ENCODE data around the gene SPA17.

The SPA17 gene

DNA sequence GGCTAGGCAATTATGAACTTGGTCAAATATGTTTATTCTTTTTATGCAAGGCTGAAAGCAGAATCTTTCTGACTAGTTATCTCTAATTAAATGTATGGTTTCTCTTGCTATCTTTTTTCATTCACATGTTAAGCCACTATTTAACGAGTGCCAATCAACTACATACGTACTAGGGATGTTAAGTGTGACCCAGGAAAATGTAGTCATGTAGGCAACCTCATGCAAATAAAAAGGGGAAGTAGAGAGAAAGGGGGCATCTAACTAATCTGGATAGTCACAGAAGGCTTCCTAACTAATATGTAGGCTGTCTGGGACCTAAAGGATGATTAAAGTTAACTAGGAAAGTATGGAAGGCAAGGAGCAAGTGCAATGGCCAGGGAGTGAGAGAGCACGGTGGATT is 27.6 kb upstream of the SPA17 start:
- ATAC-seq (replicated peaks) (peak; percentile 78 to 86), DNase-seq (no peak)
- Mint-ChIP-seq H3K36me3 (peaks cover 0 to 16% of the 10 kb centered on the region in 2 donors), H3K9me3 (no peaks in the 10 kb centered on the region), H3K27ac (no peak overlapping the region), H3K27me3 (no peaks in the 10 kb centered on the region), H3K4me3 (no peak overlapping the region), H3K4me1 (peaks cover 9 to 19% of the 10 kb centered on the region in 2 donors)

DNA sequence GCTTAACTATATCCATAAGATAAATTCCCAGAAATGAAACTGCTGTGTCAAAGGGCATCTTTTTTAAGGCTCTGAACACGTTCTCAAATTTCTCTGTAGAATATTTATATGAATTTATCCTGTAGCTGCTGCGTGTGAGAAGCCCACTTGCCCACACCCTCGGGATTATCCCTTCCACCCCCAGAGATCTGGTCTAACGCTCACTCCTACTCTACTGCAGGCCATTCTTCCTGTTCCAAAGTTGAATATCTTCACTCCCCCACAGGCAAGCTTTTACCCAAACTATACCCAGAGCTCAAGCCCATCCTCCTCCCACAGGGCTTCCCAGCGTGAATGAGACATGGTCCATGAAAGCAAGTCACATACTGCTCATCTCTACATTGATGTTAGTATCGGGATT is 25.1 kb upstream of the SPA17 start:
- peaks cover 9 to 19% of the 10 kb centered on the region in 2 donors for H3K4me1 Mint-ChIP-seq
- H3K27ac Mint-ChIP-seq: no peak overlapping the region
- no peaks in the 10 kb centered on the region for H3K9me3 Mint-ChIP-seq
- no peak overlapping the region for H3K4me3 Mint-ChIP-seq
- H3K27me3 Mint-ChIP-seq: no peaks in the 10 kb centered on the region
- no peak for DNase-seq
- no peak for ATAC-seq (replicated peaks)
- H3K36me3 Mint-ChIP-seq: peaks cover 2 to 18% of the 10 kb centered on the region in 2 donors

DNA sequence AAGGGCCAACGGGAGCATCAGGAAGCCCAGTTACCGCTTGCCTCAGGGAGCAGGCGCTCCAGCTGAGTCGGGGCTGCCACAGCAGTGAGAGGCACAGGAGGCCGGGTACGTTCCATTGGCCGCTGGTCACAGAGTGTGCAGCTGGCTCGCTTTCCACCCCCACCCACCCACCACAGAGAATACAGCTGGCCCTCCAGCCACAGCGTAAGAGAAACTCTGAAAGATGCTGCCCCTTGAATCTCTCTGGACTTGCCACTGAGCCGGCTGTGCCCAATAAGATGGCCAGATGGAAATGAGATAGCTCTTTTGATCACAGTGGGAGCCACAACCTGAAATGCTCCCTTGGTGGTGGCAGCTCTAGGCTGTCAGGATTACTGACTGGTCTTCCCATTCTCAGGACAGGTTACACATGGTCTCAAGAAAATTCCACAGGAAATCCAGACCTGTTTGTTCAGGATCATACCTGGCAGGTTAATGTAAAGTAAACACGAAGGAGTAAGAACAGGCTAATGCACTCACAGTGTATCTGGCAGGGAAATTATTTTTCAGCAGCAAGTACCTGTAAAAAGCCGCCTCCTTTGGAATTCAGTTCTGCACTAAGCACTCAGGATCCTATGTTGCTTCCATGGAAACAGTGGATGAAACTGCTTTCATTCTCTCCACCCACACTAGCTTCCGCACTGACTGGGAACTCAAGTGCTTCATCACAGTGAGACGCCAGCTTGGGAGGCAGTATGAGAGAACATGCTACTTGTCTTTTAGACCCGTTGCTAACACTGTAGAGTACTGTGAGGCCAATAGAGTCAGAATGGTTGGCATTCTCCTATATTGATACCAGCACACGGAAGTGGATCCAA is 16.7 kb upstream of the SPA17 start:
- H3K36me3 Mint-ChIP-seq: peaks cover 5 to 10% of the 10 kb centered on the region in 2 donors
- no peak for ATAC-seq (replicated peaks)
- no peak overlapping the region for H3K27ac Mint-ChIP-seq
- no peak overlapping the region for H3K4me3 Mint-ChIP-seq
- no peaks in the 10 kb centered on the region for H3K4me1 Mint-ChIP-seq
- DNase-seq: no peak
- no peaks in the 10 kb centered on the region for H3K27me3 Mint-ChIP-seq
- H3K9me3 Mint-ChIP-seq: no peaks in the 10 kb centered on the region

DNA sequence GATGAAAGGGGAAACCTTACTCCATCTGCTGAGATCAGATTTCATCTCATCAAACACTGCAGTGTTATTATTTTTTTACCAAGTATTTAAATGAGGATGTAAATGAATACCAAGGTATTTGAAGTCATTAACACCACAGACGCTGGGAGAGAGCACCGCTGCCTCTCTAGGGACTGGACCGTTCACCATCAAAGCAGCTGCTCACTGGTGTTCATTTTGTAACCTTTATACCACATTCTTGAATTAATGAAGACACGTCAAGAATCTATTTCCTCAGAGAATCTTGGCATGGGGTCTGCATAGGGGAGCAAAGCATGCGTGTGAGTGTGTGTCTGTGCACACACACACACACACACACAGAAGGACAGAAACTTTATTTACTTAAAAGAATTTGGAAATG is 15.8 kb upstream of the SPA17 start:
- no peaks in the 10 kb centered on the region for H3K4me1 Mint-ChIP-seq
- H3K27me3 Mint-ChIP-seq: no peaks in the 10 kb centered on the region
- H3K27ac Mint-ChIP-seq: no peak overlapping the region
- H3K4me3 Mint-ChIP-seq: no peak overlapping the region
- no peak for ATAC-seq (replicated peaks)
- no peak for DNase-seq
- H3K9me3 Mint-ChIP-seq: no peaks in the 10 kb centered on the region
- peaks cover 5 to 10% of the 10 kb centered on the region in 2 donors for H3K36me3 Mint-ChIP-seq

DNA sequence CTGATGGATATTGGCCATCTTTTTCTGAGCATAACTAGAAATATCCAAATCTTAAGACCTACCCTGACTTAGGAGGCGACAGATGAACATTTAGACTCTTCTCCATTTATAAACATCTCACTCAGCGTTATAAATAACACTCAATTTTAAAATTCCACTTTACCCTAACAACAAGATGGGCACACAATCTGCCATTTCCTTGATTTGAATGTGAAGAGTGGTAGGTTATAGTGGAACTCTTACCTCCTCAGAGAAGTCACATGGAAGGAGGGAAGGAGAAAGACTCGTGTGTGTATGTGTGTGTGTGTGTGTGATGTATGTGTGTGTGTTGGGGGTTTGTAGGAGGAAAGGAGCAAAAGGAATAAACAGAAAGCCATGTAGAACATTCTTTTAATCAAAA is 15.2 kb upstream of the SPA17 start:
- H3K9me3 Mint-ChIP-seq: no peaks in the 10 kb centered on the region
- no peaks in the 10 kb centered on the region for H3K4me1 Mint-ChIP-seq
- H3K27me3 Mint-ChIP-seq: no peaks in the 10 kb centered on the region
- H3K27ac Mint-ChIP-seq: no peak overlapping the region
- H3K4me3 Mint-ChIP-seq: no peak overlapping the region
- DNase-seq (no peak), ATAC-seq (replicated peaks) (no peak)
- peaks cover 3 to 5% of the 10 kb centered on the region in 2 donors for H3K36me3 Mint-ChIP-seq

DNA sequence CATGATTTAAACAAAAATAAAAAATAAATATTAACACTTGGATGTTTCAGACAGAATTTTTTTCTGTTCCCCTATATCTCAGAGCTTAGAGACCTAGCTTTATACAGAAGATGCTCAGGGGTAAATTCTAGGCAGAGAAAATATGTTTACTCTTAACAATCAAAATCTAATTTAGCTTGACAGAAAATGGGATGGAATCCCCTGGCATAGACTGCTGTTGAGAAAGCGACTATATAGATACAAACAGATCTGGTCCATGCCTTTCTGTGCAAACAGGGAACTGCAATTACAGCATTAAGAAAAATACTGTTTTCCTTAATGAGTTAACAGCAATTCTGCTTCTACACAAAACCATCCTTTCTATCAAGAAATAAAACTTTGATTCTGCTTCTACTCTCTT is 14.7 kb upstream of the SPA17 start:
- Mint-ChIP-seq H3K36me3 (peaks cover 3% of the 10 kb centered on the region in 2 donors), H3K4me1 (no peaks in the 10 kb centered on the region), H3K27me3 (no peaks in the 10 kb centered on the region), H3K9me3 (no peaks in the 10 kb centered on the region), H3K27ac (no peak overlapping the region), H3K4me3 (no peak overlapping the region)
- no peak for ATAC-seq (replicated peaks)
- DNase-seq: no peak

DNA sequence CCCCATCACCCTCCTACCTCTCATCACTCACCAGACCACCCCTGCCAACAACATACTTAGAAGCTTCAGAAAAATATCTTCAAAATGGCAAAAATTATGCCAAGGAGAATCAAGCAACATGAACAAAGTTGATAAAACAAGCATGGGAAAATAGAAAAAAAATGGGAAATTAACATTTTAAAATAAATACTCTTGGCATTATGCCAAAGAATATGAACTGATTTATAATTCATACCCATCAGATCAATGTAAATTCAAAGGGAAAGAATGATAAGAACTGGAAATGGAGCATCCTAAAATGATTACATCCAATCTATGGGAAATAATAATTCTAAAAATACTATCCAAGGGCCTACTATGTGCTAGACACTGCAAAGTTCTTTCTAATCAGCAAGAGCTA is 12.2 kb upstream of the SPA17 start:
- ATAC-seq (replicated peaks) (no peak), DNase-seq (no peak)
- Mint-ChIP-seq H3K9me3 (no peaks in the 10 kb centered on the region), H3K4me3 (no peak overlapping the region), H3K4me1 (no peaks in the 10 kb centered on the region), H3K27me3 (no peaks in the 10 kb centered on the region), H3K27ac (no peak overlapping the region), H3K36me3 (peaks cover 0 to 3% of the 10 kb centered on the region in 2 donors)

DNA sequence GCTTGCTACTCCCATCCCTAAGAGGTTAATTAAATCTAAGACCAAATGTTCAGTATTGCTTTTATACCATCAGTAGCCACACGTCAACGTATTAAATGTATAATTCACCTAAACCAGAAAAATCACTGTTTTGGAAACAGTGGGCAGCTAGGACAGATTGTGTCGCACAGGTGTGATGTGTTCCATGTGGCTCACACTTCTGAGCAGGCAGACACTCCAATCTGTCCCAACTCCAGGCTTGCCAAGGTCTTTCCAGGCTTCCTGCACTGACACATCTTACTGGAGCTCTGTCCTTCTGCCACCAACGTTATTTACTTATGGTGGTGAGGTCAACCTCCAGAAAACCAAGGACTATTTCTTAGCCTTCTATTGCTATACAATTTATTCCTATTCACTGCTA is 11.6 kb upstream of the SPA17 start:
- H3K27ac Mint-ChIP-seq: no peak overlapping the region
- H3K9me3 Mint-ChIP-seq: no peaks in the 10 kb centered on the region
- ATAC-seq (replicated peaks) (no peak), DNase-seq (no peak)
- H3K27me3 Mint-ChIP-seq: no peaks in the 10 kb centered on the region
- H3K4me1 Mint-ChIP-seq: no peaks in the 10 kb centered on the region
- no peak overlapping the region for H3K4me3 Mint-ChIP-seq
- H3K36me3 Mint-ChIP-seq: peaks cover 0 to 3% of the 10 kb centered on the region in 2 donors

DNA sequence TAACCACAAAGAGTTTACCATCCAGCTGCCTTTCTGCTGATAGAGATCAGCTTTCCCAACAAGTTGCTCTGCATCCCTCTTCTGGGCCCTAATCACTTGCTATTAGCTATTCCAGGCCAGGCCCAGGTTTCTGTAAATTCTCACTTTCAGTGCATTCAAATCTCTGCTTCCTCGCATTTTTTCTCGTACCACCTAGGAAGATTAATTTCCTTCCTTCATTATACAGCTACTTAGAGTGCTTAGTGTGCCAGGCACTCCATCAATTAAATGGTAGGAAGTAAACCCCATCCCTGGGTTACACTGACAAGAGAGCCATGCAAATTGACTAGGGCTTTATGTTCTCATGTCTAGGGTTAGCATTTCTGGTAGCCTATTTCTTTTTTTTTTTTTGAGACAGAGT is 9.8 kb upstream of the SPA17 start:
- DNase-seq (no peak), ATAC-seq (replicated peaks) (no peak)
- Mint-ChIP-seq H3K27me3 (no peaks in the 10 kb centered on the region), H3K4me3 (no peak overlapping the region), H3K27ac (no peak overlapping the region), H3K4me1 (no peaks in the 10 kb centered on the region), H3K36me3 (peaks cover 0 to 3% of the 10 kb centered on the region in 2 donors), H3K9me3 (no peaks in the 10 kb centered on the region)

DNA sequence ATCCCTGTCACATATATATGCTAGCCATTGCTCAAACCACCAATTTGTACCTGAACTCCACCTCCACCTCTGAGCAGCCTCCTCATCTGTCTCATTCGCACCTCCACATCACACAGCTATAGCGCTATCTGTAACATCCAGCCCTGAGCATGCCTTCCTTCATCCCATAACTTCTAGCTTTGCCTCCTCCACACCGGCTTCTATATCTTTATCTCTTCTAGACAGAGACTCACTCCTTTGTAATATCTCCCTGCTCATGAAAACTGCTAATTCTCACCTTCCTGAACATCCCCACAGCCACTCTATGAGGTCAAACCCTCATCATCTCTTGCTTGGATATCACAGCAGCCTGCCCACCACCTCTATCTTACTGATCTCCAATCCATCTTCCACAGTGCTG is 6.1 kb upstream of the SPA17 start:
- Mint-ChIP-seq H3K9me3 (no peaks in the 10 kb centered on the region), H3K36me3 (no peaks in the 10 kb centered on the region), H3K4me3 (no peak overlapping the region), H3K27ac (no peak overlapping the region), H3K27me3 (no peaks in the 10 kb centered on the region), H3K4me1 (peaks cover 7 to 10% of the 10 kb centered on the region in 2 donors)
- DNase-seq (no peak), ATAC-seq (replicated peaks) (no peak)

DNA sequence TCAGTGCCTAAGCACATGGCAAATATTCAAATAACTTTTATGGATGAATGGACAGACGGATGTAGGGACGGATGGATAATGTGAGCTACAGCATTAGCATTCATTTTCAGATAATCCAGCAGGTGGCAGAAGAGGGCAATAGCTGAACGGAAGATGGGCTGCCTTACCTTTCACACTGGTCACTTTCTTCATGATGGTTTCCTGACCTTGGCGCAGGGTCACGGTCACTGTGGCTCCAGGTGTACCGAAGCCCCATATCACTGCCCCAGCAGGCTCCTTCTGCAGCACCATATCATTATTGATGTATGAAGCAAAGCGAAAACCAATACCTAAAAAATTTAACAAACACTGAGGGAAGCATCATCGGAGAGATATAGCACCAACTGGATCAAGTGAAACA is 4.5 kb upstream of the SPA17 start:
- H3K27me3 Mint-ChIP-seq: no peaks in the 10 kb centered on the region
- DNase-seq: peak; percentile 8
- H3K4me1 Mint-ChIP-seq: peaks cover 14 to 21% of the 10 kb centered on the region in 2 donors
- H3K36me3 Mint-ChIP-seq: no peaks in the 10 kb centered on the region
- H3K9me3 Mint-ChIP-seq: no peaks in the 10 kb centered on the region
- H3K27ac Mint-ChIP-seq: no peak overlapping the region
- no peak for ATAC-seq (replicated peaks)
- H3K4me3 Mint-ChIP-seq: no peak overlapping the region

DNA sequence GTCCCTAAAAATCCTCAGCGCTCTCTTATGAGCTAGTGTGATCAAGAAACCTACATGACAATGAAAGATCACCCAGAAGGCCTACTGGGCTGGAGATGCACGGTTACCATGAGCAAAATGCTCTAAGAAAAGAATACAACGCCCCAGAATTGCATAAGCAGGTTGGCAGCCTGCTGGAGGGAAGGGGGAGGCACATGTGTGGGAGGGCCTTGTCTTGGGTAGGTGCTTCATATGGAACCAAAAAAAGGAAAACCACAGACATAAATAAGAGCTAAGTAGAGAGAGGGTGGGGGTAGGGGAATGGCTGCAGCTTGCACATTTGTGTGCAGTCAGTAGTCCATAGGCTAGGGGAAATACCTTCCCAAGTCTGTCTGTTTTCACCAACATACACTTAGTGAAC is 3.0 kb upstream of the SPA17 start:
- peak; percentile 13 for DNase-seq
- Mint-ChIP-seq H3K4me3 (no peak overlapping the region), H3K27ac (no peak overlapping the region), H3K9me3 (no peaks in the 10 kb centered on the region), H3K4me1 (peaks cover 16 to 23% of the 10 kb centered on the region in 2 donors), H3K36me3 (no peaks in the 10 kb centered on the region), H3K27me3 (no peaks in the 10 kb centered on the region)
- peak; percentile 33 to 46 for ATAC-seq (replicated peaks)

DNA sequence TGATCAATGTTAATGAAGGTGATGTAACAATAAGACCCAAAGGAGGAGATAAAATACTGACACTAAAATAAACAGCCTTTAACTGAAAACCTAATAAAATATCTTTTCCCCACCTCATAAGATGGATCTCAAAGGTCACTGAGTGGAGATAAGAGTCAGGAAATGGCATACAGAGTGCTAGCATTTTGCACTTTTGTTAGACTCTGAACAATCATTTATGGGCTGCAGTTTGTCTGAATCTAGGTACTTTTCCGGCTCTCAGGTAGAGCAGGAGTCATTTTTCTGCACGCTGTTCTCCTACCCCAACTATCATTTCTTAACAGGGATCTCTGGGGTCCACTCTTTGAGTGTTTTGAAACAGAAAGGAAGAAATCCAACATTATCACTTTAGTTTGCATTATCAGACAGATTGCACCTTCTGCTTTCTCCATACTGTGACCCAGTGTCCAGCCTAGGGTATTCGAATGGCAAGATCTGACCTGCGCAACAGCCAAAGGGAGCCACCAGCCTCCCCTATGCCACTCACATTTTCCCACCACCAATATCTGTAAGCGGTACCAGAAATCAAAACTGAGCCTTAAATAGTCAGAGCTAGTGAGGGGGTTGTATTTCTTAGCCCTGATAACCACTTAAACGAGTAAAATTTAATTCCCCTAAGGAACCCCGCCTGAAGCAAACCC is 1.0 kb upstream of the SPA17 start:
- ATAC-seq (replicated peaks): no peak
- peak overlapping the region; percentile 91 to 96 for H3K4me3 Mint-ChIP-seq
- no peak for DNase-seq
- H3K9me3 Mint-ChIP-seq: no peaks in the 10 kb centered on the region
- H3K27ac Mint-ChIP-seq: no peak overlapping the region
- no peaks in the 10 kb centered on the region for H3K27me3 Mint-ChIP-seq
- H3K36me3 Mint-ChIP-seq: no peaks in the 10 kb centered on the region
- H3K4me1 Mint-ChIP-seq: peaks cover 16 to 23% of the 10 kb centered on the region in 2 donors

DNA sequence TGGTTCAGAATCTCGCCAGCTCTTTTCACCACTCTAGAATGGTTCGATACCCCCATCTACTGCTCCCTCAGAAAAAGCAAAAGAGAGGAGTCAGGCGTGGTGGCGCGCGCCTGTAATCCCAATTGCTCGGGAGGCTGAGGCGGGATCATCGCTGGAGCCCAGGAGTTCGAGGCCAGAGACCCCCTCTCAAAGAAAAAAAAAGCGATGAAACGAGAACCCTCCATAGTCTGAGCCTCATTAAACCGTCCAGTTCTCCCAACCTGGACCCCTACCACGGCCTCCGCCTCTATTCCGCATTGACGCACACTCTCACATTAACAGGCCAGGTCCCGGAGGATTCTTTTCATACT is 439 bp downstream of the SPA17 start:
- DNase-seq: no peak
- H3K27ac Mint-ChIP-seq: peak overlapping the region; percentile 98

DNA sequence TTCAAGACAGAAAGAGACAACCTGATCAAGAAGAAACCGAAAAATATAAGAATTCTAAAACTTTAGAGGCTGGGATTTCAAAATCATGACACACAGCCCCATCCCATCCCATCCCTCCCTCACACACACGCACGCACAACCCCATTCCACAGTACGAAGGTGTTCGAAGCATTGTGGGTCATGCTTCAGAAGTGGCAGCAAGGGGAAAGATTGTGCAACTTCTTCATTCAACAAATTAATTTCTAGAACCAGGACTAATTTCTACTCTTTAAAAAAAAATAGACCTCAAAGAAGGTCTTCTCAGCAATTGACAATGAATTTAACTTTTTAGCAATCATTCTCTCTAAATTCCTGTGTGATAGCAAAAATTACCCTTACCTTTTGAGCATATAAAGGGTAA is 867 bp downstream of the SPA17 start:
- peak overlapping the region; percentile 91 to 96 for H3K4me3 Mint-ChIP-seq
- no peaks in the 10 kb centered on the region for H3K27me3 Mint-ChIP-seq
- ATAC-seq (replicated peaks): no peak
- H3K27ac Mint-ChIP-seq: peak overlapping the region; percentile 98
- no peaks in the 10 kb centered on the region for H3K36me3 Mint-ChIP-seq
- DNase-seq: no peak
- H3K4me1 Mint-ChIP-seq: peaks cover 16 to 23% of the 10 kb centered on the region in 2 donors
- no peaks in the 10 kb centered on the region for H3K9me3 Mint-ChIP-seq

More for the DNA sequence above, 439 bp downstream of the SPA17 start:
- ATAC-seq (replicated peaks): no peak
- Mint-ChIP-seq H3K36me3 (no peaks in the 10 kb centered on the region), H3K4me1 (peaks cover 16 to 23% of the 10 kb centered on the region in 2 donors), H3K9me3 (no peaks in the 10 kb centered on the region), H3K4me3 (peak overlapping the region; percentile 91 to 96), H3K27me3 (no peaks in the 10 kb centered on the region)
